Right forelimb (tissue), 1 donor: ENCODE results near the gene C14orf180.

Experiments
- DNase-seq: peaks from one replicate; pipeline ENCODE4 v3.0.0-alpha.2; 2018

Gene C14orf180

DNA sequence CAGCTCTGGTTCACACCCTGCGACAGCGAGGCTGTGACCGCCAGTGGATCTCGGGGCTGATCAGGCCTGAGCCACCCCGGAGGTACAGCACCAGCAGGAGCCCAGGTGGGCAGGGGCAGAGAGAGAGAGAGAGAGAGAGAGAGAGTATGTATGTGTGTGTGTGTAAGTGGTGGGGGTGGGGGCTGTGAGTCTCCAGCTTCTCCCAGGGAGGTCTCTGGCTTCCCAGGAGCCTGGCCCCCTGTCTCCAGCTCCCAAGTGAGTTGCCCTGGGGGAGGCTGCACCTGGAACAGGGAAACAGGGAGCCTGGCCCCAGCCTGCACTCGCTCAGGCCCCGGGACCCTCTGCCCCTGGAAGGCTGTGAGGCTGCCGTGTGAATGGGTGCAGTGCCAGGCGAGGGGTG lies 2.0 kb downstream of the C14orf180 start:
- DNase-seq, result no peak

DNA sequence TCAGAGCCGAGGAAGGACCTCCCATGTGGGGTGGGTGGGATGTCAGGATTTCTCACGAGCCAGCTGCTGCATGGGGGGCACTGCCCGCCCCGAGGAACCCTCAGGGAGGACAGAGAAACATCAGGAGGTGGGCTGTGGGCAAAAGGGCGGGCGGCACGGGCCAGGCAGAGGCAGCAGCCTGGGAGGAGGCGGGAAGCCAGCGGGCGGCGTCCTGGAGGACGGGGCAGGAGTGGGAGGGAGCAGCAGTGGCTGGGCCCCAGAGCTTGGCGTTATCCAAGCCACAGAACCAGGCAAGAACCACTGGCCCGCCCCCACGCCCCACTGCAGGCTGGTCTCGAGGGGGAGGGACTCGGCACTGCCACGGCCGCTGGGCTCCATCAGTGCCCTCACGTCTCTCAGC lies 2.4 kb downstream of the C14orf180 start:
- no peak for DNase-seq

DNA sequence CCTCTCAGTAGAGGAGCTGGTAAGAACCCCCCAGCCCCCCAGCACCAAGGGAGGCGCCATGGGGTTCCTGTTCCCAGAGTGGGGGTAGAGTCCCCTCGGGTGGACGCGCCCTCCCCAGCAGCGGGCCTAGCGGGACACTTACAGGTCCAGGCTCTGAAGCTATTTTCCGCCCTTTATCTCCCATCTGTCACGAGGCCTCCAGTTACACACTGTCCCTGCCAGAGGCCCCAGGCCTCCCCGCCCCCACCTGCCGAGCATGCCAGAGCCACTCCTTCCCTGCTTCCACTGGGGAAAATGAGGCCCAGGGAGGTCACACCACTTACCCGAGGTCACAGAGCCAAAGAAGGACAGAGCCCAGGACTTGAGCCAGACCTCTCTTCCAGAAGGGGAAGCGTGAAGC lies 3.1 kb downstream of the C14orf180 start:
- no peak for DNase-seq

DNA sequence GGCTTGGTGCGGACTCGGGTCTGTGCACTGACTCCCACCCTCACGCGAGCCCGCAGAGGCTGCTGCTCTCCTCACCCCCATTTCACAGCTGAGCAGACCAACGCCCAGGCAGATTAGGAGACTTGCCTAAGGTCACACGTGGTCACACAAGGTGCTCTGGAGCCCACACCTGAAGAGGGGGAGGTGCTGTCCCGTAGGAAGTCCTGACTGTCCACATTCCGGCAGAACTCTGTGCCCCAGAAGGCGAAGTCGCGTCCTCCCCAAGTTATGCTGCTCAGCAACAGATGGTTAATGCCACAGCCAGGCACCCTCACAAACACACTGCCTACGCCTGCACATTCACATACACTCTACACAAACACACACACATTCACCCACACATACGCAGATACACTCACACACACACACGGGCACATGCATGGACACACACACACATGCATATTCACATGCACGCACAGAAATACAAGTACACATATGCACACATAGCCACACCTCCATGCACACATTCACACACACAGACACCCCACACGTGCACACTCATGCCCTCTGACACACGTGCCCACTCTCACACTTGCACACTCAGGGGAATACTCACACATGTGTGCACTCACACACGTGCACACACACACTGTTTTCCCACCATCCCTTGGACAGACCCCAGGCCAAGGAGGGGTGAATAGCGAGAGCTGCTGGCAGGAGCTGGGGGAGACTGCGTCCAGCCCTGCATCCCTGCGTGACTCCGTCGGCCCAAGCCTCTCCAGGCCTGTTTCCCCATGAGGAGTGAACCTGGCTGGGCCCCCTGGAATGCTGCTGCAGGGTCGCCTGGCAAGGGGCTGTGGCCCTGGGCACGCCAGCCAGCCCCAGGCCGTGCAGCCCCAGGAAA lies 4.1 kb downstream of the C14orf180 start:
- DNase-seq, result no peak

DNA sequence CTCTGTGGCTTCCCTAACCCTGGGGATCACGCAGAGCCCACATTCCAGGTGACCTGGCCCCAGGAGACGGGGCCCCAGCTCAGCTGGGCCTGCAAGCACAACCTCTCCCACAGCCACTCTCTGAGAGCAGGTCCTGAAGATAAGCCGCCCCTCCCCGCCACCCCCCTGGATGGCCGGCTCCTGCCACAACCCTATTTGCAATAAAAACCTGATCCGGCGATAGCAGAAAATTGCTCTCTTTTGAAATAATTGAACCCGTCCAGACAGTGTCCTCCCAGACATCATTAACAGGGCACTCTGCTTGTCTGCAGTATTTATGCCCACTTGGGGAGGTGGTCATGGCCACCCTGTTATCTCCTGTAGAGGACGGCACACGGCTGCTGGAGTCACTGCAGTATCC lies 5.0 kb downstream of the C14orf180 start:
- DNase-seq, result no peak

DNA sequence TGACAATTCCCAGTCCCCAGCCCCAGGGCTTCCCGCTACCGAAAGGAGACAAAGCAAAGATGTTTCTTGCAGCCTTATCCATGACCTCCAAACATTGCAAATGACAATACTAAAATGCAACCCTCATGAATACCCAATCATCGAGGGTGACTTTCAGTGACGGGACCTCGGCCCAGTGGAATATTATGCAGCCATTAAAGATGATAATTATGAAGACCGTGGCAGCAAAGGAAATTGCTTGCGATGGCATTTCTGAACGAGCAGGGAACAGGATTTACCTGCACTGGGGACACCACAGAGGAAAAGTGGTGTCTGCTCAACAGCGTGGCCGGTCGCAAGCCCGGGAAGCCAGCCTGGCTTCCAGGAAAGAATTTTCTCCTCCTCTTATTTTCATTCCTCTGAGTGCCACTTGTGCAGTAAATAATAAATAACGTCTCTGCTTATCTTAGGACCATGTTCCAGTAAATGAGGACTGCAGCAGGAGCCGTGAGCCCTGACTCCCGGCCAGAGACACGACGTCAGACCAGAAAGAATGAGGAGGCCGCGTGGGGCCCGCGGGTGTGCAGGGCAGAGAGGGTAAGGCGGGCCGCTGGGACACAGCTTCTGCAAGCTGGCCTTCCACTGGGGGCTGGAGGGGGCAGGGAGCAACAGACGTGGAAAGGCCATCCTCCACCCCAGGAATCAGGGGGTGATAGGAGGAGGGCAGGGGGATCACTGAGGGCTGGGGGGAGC lies 6.6 kb downstream of the C14orf180 start:
- DNase-seq, result no peak

DNA sequence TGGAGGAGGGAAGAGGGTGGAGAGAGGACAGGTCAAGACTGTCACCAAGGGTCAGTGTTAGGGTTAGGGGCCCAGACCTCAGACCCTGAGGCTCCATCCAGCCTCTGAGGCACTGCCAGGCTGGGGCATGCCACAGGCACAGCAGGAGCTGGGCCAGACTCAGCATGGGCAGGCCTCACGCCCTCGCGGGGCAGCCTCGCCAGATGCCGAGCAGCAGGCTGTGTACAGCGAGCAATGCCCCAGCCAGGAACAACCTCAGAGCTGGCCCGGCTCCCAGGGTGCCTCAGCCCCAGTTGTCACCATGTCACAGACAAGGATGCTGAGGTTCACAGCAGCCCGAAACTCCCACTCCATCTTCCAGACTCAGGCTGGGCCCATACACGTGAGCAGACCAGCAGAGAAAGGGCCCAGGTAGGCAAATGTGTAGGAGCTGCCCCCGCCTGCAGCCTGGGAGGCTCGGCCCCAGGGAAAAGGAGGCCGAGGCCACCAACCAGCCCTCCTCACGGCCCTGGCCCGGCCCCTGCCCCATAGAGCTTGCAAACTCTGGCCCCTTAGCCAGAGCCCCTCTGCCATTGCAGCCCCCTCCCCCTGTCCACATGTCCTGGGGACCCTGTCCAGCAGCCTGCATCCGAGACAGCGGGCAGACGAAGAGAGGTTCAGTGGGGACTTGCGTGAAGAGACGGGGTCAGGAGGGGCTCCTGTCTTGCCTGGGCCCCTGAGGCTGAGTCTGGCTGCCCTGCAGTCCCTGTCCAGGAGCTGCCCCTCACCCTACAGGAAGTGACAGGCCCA lies 7.5 kb downstream of the C14orf180 start:
- DNase-seq, result no peak

DNA sequence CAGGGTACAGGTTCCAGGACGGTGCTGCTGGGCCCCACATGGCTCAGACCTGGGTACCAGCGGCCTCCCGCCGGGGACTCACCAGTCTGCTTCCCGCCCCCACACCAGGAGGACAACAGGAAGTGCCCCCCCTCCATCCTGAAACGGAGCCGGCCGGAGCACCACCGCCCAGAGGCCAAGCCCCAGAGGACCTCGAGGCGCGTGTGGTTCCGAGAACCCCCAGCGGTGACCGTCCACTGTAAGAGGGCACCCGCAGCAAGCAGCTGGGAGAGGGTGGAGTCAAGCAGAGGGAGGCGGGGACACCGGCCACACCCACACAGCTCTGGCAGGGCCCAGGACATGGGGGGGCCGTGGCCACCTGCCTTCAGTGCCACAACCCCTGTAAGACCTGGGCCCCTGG lies 8.1 kb downstream of the C14orf180 start:
- DNase-seq, result no peak

DNA sequence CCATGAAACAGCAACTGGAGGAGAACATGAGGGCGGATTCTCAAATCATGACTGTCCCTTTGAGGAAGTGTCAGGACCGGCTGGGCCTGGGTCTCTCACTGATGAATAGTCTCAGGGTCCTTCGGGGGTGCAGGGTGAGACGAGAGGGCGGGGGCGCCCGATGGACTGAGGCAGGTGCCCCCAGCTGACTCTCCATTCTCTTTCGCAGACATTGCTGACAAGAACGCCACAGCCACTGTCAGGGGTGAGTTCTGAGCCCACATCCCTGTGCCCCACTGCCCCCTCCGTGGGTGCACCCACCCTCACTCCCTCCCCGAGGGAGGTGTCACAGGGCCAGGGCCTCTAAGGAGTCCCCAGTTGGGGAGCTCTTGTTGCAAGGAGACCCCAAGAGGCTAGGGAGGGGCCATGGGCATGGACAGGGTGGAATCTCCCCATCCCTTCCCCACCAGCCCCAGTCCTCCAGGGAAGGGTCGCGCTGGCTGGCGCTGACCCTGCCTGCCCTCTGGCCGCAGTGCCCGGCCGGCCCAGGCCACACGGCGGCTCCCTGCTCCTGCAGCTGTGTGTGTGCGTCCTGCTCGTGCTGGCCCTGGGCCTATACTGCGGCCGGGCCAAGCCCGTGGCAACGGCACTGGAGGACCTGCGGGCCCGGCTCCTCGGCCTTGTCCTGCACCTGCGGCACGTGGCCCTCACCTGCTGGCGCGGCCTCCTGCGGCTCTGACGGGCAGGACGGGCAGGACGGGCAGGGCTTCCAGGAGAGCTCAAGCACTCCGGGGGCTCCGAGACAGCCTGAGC lies 8.7 kb downstream of the C14orf180 start:
- no peak for DNase-seq

DNA sequence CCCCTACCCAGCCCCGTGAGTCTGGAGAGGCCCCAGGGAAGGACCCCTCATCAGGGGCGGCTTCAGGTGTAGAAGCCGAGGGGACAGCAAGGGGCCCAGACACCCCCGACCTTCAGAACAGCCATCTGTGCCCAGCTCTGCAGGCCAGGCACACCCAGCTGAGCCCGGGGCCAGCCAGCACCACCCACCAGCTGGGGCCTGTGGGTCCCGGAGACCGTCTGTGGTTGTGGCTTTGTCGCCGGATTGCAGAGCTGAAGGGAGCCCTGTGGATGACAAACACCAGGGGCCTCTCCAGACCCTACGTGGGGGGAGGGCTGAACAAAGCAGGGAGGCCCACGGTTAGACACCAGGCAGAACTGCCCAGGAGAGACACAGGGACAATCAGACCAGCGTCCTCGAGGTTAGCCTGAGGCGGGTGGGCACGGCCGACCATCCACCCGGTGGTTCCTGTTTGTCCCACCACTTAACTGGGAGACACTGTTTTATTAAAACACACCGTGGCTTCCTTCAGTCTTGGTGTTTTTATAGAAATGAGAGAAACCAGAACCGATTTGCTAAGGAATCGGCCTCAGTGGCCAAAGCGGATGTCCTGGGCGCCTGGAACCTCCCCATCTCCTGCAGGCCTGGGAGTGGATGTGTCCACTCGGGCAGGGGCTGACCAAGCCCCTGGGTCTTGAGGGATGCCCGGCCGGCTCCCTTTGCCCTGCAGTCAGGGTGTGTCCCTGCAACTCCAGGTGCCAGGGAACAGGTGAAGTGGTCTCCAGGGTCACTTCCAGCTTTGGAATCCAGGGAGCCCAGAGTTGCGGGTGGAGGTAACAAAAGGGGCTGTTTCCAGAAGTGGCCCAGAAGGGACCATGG lies 10.0 kb downstream of the C14orf180 start:
- no peak for DNase-seq

DNA sequence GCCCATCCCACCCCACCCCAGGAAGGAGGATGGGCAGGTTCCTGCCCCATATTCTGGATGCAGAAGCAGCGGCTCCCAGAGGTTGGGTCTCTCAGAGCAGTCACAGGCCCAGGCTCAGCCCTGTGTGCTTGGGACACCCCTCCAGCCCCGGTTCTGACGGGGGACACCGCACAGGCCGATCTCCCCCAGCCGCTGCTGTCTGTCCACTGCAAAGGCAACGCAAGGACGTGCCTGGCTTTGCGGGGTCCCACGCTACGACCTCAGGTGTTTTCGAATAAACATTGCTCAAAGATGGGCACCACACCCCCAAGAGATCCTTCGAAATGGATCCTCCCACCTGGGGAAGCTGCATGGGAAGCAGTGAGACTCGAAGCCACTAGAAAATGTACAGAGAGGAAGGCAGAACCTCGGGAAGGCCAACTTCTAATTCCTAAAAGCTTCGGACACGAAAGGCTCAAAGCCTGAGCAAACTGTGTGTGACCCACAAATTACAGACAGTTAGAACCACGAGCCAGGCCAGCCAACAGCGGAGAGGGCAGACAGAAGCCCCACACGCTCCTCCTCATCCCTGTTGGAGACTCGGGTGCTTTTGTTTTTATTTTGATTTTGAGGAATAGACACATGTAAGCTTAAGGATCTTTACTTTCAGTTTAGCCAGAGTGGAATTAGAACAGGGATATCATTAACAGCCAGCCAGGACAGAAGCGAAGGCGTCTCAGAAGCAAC lies 10.8 kb downstream of the C14orf180 start:
- DNase-seq, result no peak

DNA sequence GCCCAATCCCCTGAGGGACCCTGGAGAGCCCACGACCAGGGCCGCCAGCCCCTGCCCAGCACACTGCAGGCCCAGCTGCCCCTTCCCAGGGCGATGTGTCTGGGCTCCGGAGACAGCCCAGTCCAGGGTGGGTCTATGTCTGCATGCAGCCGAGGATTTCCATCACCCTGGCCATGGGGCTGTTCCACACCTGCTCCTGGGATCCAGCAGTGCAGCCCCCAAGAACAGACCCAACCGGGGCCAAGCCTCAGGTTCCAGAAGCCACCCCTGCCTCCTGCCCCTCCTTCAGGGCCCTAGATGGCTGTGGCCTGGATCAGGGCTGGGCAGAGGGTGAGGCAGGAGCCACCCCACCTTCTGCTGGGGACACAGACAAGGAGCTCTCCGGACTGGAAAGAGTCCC lies 11.5 kb downstream of the C14orf180 start:
- no peak for DNase-seq

DNA sequence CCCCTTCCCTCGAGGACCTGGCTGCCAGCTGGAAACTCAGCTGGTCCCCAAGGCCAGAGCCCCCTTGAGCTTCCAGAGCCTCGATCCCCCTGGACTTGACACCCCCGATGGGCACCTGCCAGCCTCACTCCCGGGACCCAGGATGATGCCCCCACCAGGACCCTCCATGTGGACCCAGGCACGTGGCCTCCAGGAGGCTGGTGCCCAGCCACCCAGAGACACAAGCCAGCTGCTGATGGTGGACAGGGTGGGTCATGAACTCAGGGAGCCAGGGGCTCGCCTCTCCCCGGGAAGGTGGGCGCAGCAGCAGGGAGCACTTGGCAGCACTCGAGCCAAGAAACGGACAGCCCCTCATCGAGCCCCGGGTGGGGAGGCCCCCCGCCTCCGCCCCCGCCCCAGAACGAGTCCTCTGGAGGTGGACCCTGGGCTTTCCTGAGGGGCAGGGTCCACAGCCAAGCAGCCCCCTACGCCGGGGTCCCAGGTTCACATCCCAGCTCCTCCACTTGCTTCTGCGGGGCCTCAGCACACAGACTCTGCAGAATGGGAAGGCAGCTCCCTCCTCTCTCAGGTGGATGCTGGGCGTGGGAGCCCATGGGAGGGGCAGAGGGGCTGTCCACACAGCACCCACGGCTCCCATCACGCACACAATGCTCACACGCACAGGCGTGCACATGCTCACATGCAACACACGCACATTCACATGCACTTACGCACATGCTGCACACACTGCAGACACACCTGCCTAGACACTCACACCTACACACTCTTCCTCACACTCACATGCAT lies 12.1 kb downstream of the C14orf180 start:
- no peak for DNase-seq

DNA sequence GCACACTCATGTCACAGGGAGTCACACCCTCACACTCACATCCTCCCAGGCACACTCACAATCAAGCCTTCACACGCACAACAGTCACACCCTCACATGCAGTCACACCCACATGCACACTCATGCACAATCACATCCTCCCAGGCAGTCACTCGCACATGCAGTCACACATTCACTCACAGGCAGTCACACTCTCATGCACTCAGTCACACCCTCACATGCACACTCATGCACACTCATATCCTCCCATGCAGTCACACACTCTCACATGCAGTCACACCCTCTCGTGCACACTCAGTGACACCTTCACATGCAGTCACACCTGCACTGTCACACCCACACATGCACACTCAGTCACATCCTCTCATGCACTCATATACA lies 12.7 kb downstream of the C14orf180 start:
- no peak for DNase-seq

DNA sequence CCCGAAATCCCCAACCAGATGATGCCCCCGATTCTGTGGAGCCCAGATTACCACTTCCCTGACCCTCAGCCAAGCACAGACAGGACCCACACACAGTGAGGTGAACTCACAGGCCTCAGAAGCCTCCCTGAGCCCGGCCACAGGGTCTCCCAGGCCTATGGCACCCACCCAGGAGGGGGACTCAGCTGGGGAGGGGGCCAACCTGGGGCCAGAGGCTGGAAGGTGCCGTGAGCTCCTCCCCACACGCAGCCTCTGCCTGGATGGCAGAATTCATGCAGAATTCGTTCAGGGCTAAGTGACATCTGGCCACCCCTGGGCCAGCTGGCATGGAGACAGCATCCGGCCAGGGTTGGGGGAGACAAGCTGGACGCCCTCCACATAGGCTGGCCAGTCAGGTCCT lies 13.2 kb downstream of the C14orf180 start:
- DNase-seq, result no peak

DNA sequence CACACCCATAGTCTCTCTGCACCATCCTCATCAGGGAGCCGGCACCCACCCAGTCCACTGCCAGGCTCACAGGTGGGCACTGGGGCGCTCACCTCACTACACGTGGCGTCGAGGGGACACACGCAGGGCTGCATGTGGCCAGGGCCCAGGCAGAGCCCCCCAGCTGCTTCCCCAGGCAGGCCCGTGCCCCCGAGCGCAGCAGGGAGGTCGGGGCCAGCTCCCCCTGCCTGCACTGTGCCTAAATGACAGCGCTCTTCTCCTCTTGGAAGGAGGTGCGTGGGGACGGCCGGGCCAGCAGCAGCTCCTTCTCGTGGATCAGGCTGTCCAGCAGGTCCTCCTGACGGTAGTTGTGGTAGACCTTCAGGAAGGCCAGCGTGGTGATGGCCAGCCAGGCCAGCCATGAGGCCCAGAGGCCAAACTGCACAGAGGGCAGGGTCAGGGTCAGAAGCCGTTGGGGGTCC lies 13.7 kb downstream of the C14orf180 start:
- no peak for DNase-seq

DNA sequence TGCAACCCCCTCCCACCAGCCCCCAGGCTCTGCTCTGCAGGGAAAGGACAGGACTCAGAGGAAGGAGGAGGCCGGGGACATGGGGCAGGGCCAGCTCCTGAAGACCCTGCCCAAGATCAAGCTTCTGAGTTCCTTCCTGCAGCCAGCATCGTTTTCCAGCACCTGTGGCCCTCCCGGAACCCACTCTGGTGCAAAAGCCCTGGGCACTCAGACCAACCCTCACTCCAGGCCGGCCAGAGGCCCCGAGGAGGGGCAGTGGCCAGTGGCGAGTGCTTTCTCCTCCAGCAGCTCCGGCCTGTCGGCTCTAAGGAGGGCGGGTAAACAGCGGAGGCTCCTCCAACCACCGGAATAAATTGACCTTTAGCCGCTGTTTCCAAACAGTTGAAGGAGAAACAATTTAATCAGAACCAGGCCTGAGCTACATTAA lies 14.2 kb downstream of the C14orf180 start:
- no peak for DNase-seq

DNA sequence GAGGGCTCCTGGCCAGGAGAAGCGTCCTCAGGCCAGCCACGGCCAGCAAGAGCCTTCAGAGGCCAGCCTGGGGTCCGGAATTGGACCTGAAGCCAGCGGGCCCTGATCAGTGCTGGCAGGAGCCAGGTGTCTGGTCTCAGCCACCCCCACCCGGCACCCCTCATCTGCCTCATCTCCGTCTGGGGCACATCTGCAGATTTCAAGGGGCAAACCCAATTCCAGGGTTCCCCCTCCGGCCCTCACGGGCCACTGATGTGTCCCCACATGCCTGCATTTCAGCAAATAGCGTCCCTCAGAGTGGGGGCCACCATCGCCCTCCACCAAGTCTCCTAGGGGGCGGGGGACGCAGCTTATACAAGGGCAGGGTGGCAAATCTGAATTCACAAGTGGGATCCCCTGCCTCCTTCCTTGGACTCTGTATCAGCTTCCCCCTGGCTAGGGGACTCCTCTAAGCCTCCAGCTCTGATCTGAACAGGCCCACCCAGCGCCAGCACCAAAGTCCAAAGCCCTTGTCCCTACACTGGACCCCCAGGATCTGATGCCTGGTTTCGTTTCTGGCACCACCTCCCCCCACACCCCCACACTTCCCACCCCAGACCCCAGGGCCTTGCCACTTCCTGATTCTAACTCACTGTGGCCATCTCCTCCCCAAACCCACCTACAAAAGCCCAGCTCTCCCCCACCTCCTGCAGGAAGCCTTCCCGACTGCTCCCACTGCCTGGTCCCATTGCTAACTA lies 14.9 kb downstream of the C14orf180 start:
- no peak for DNase-seq

DNA sequence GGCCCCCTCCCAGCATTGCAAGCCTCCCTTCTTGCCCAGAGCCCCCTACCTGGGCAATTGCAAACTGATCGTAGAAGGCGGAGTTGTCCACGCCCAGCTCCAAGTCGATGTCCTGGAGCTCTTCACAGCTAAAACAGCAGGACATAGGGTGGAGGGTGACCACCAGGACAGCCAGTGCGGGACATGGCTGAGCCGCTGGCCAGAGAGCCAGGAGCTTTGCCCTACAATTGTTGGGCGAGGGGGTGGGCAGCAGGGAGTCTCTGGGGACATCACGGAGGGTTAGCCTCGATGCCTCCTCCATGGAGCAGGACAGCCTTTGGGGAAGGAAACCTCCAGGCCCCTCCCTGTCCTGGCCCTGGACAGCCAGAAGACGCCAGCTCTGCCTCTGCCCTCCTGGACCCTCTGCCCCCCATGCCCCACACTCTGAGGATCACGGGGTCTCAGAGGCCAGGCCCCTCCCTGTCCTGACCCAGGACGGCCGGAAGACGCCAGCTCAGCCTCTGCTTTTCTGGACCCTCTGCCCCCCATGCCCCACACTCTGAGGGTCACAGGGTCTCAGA lies 15.6 kb downstream of the C14orf180 start:
- DNase-seq, result no peak
